HEK293T (cell line): ENCODE data around the gene MYOZ2.

Experiments used
- ARNT ChIP-seq: fragments of 450-650 bp; IDR thresholded peaks from 2 replicates; pipeline ENCODE4 v1.6.1; 2017; ENCODE audit warnings: mild to moderate bottlenecking
- ELF4 ChIP-seq: fragments of 450-650 bp; IDR thresholded peaks from 2 replicates; pipeline ENCODE4 v1.6.1; 2017; ENCODE audit warnings: antibody characterized with exemption
- FOXA1 ChIP-seq: fragments of 450-650 bp; IDR thresholded peaks from 2 replicates; pipeline ENCODE4 v1.6.1; 2016; ENCODE audit warnings: mild to moderate bottlenecking
- FOXM1 ChIP-seq: fragments of 450-650 bp; IDR thresholded peaks from 2 replicates; pipeline ENCODE4 v1.6.1; 2017; ENCODE audit warnings: mild to moderate bottlenecking, borderline replicate concordance
- HDGF ChIP-seq: fragments of 450-650 bp; IDR thresholded peaks from 2 replicates; pipeline ENCODE4 v1.6.1; 2017; ENCODE audit warnings: antibody characterized with exemption, borderline replicate concordance
- NFRKB ChIP-seq: fragments of 450-650 bp; IDR thresholded peaks from 2 replicates; pipeline ENCODE4 v1.6.1; 2016; ENCODE audit warnings: mild to moderate bottlenecking, moderate library complexity
- SP1 ChIP-seq: fragments of 450-650 bp; IDR thresholded peaks from 2 replicates; pipeline ENCODE4 v1.6.1; 2017
- SUZ12 ChIP-seq: fragments of 450-650 bp; IDR thresholded peaks from 2 replicates; pipeline ENCODE4 v1.6.1; 2016; ENCODE audit warnings: mild to moderate bottlenecking
- TARDBP ChIP-seq: fragments of 450-650 bp; IDR thresholded peaks from 2 replicates; pipeline ENCODE4 v1.6.1; 2016
- TF ChIP-seq, protein P1 (sequence below): fragments of 450-650 bp; IDR thresholded peaks from 2 replicates; pipeline ENCODE4 v1.6.1; 2016

GRCh38 chr4:119087121-119087520, 48.5 kb upstream of the MYOZ2 start:
- TF ChIP-seq NFRKB (no peak), TARDBP (no peak), FOXM1 (no peak), SP1 (no peak), FOXA1 (no peak), ELF4 (no peak), SUZ12 (no peak), ARNT (no peak), HDGF (no peak)
- TF ChIP-seq, protein P1, sequence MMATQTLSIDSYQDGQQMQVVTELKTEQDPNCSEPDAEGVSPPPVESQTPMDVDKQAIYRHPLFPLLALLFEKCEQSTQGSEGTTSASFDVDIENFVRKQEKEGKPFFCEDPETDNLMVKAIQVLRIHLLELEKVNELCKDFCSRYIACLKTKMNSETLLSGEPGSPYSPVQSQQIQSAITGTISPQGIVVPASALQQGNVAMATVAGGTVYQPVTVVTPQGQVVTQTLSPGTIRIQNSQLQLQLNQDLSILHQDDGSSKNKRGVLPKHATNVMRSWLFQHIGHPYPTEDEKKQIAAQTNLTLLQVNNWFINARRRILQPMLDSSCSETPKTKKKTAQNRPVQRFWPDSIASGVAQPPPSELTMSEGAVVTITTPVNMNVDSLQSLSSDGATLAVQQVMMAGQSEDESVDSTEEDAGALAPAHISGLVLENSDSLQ, result no peak
